Tibial artery (tissue), 4 donors: Measurements from ENCODE around the gene CTNNA2.

ENCODE experiments used
- DNase-seq, 2 donors: peaks; one replicate each; pipeline ENCODE4 v3.0.0-alpha.2; 2019
- H3K27ac ChIP-seq, 2 donors: fragments of 200-600 bp; sonication (generic) in 1 of 2; 1 replicate in 1 of 2; 2 replicates in 1 of 2; pipeline ENCODE4 v1.5.1; 2018 to 2019; ENCODE audit warnings: mild to moderate bottlenecking in 1 of 2
- H3K27me3 ChIP-seq, 2 donors: fragments of 200-600 bp; sonication (generic) in 1 of 2; one replicate each; pipeline versions ENCODE4 v1.5.1 to v1.6.0; 2016 to 2019
- H3K36me3 ChIP-seq, 3 donors: fragments of 200-600 bp; sonication (generic) in 2 of 3; one replicate each; pipeline ENCODE4 v1.5.1; 2016 to 2019; ENCODE audit warnings: mild to moderate bottlenecking in 2 of 3
- H3K4me1 ChIP-seq, 4 donors: fragments of 200-600 bp; sonication (generic) in 2 of 4; 1 replicate in 3 of 4; 2 replicates in 1 of 4; pipeline ENCODE4 v1.5.1; 2016 to 2019
- H3K4me3 ChIP-seq, 2 donors: fragments of 200-600 bp; sonication (generic) in 1 of 2; 1 replicate in 1 of 2; 2 replicates in 1 of 2; pipeline ENCODE4 v1.5.1; 2018 to 2019; ENCODE audit warnings: mild to moderate bottlenecking in 2 of 2
- H3K9me3 ChIP-seq, 3 donors: fragments of 200-600 bp; sonication (generic) in 1 of 3; one replicate each; pipeline ENCODE4 v1.5.1; 2016 to 2019
- CTCF ChIP-seq, 2 experiments: fragments of 200-600 bp in 1 of 2; fragments of 450-650 bp in 1 of 2; IDR thresholded peaks; one replicate each; pipeline ENCODE4 v1.5.1; 2017 to 2019; ENCODE audit warnings: antibody characterized with exemption in 2 of 2, mild to moderate bottlenecking in 1 of 2, moderate library complexity in 1 of 2
- intact Hi-C: fragments of 100-400 bp; cut with DNase I; formaldehyde crosslinking; loops from one replicate; pipeline ENCODE4 v1.15.0; 2023; ENCODE audit warnings: low total_unique reads

Gene CTNNA2

GRCh38 chr2:79770926-79771325, 258.1 kb downstream of the CTNNA2 start:
- no peak for DNase-seq
- H3K27ac ChIP-seq, result no peak overlapping the region

GRCh38 chr2:79771493-79771892, 258.6 kb downstream of the CTNNA2 start:
- intact Hi-C loops, result no loop called here
- no peak for DNase-seq
- H3K4me1 ChIP-seq, result no peaks in the 10 kb centered on the region

More at GRCh38 chr2:79770926-79771325, 258.1 kb downstream of the CTNNA2 start:
- Histone ChIP-seq H3K36me3 (no peaks in the 10 kb centered on the region), H3K4me3 (no peak overlapping the region), H3K9me3 (no peaks in the 10 kb centered on the region), H3K27me3 (no peaks in the 10 kb centered on the region), H3K4me1 (no peaks in the 10 kb centered on the region)
- no peak for TF ChIP-seq CTCF (IDR thresholded peaks at IDR 0.05)
- intact Hi-C loops, result no loop called here

GRCh38 chr2:79774016-79774415, 261.2 kb downstream of the CTNNA2 start:
- Histone ChIP-seq H3K9me3 (no peaks in the 10 kb centered on the region), H3K27me3 (no peaks in the 10 kb centered on the region), H3K4me1 (no peaks in the 10 kb centered on the region), H3K4me3 (no peak overlapping the region), H3K36me3 (no peaks in the 10 kb centered on the region), H3K27ac (no peak overlapping the region)
- DNase-seq, result no peak
- intact Hi-C loops, result no loop called here
- no peak for TF ChIP-seq CTCF (IDR thresholded peaks at IDR 0.05)

More at GRCh38 chr2:79771493-79771892, 258.6 kb downstream of the CTNNA2 start:
- Histone ChIP-seq H3K9me3 (no peaks in the 10 kb centered on the region), H3K36me3 (no peaks in the 10 kb centered on the region), H3K4me3 (no peak overlapping the region), H3K27ac (no peak overlapping the region), H3K27me3 (no peaks in the 10 kb centered on the region)
- no peak for TF ChIP-seq CTCF (IDR thresholded peaks at IDR 0.05)

- H3K4me3 ChIP-seq, result no peak overlapping the region
- intact Hi-C loops, result no loop called here
- no peak overlapping the region for H3K27ac ChIP-seq
Measured at GRCh38 chr2:79776461-79776860, 263.6 kb downstream of the CTNNA2 start.

DNA sequence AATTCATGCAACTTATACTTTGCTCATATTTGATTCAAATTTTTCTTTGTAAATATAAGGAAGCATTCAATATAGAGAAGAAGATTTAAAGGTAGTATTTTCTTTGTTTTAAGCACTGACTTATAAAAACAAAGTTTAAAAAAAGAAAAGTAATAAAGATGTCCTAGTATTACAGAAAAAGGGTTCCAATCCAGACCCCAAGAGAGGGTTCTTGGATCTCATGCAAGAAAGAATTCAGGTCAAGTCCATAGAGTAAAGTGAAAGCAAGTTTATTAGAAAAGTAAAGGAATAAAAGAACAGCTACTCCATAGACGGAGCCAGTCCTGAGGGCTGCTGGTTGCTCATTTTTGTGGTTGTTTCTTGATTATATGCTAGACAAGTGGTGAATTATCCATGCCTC, 267.9 kb downstream of the CTNNA2 start:
- intact Hi-C loops, result no loop called here
- no peaks in the 10 kb centered on the region for H3K9me3 ChIP-seq
- no peaks in the 10 kb centered on the region for H3K4me1 ChIP-seq
- DNase-seq, result no peak
- no peak overlapping the region for H3K4me3 ChIP-seq
- no peaks in the 10 kb centered on the region for H3K27me3 ChIP-seq
- no peak overlapping the region for H3K27ac ChIP-seq
- no peak for TF ChIP-seq CTCF (IDR thresholded peaks at IDR 0.05)
- no peaks in the 10 kb centered on the region for H3K36me3 ChIP-seq

More at GRCh38 chr2:79776461-79776860, 263.6 kb downstream of the CTNNA2 start:
- TF ChIP-seq CTCF (IDR thresholded peaks at IDR 0.05), result no peak
- H3K9me3 ChIP-seq, result no peaks in the 10 kb centered on the region
- no peaks in the 10 kb centered on the region for H3K4me1 ChIP-seq
- DNase-seq, result no peak
- no peaks in the 10 kb centered on the region for H3K36me3 ChIP-seq
- no peaks in the 10 kb centered on the region for H3K27me3 ChIP-seq
